GM12865 (cell line): Measurements from ENCODE around the gene ZRANB3.

Source experiments
- DNase-seq: peaks from one replicate; pipeline ENCODE4 v3.0.0; 2010; ENCODE audit warnings: low read depth
- H3K4me3 ChIP-seq: 2 replicates; pipeline ENCODE4 v1.5.1; 2011; ENCODE audit warnings: mild to moderate bottlenecking, low read depth, low read length, control low read depth
- CTCF ChIP-seq: IDR thresholded peaks from 2 replicates; pipeline ENCODE4 v1.5.1; 2011; ENCODE audit warnings: low read length, control low read depth, low read depth, inconsistent platforms; ENCODE audit not compliant: insufficient read depth; ENCODE audit errors: missing control alignments

The ZRANB3 gene

GRCh38 chr2:135187270-135187669 lies 343.7 kb downstream of the ZRANB3 start:
- no peak for DNase-seq
- no peak overlapping the region for H3K4me3 ChIP-seq
- no peak for TF ChIP-seq CTCF

DNA sequence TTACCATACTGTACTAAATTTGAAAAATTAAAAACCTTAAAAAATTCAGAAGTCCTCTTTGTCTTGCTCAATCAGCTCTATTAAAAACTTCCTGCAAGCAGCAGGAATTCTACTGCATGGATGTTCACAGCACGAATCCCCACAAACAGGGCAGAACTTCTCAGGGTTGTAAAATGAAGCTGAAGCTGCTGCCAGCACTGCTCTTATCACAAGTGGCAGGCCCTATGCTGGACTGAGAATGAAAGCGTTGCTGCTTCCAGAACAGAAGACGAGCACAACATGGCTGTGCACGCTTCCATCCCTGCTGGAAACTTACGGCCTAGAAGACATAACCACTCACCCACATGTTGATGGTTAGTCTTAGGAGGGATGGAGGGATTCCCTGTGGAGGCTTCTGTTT lies 345.0 kb downstream of the ZRANB3 start:
- no peak overlapping the region for H3K4me3 ChIP-seq
- TF ChIP-seq CTCF, result no peak
- no peak for DNase-seq

- no peak for DNase-seq
- H3K4me3 ChIP-seq, result no peak overlapping the region
- no peak for TF ChIP-seq CTCF
Observed at GRCh38 chr2:135183822-135184221, 347.2 kb downstream of the ZRANB3 start.

DNA sequence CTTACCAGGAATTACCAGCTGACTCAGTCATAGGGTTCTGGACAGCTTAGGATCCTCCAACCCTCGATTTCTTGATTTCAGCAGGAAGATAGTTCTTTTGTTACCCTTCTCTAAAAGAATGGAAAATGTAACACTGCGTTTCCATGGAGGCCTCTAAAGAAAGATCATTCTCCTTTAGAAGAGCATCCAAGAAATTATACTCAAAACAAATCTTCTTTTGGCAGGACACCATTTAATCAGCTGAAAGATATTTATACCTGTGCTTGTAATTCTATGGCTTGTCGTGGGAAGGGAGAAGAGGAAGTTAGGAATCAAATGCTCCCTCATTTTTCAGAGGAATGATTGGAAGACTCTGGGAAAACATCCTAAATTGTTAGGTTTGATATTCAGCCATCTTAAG lies 348.4 kb downstream of the ZRANB3 start:
- no peak for TF ChIP-seq CTCF

GRCh38 chr2:135182190-135182589 lies 348.8 kb downstream of the ZRANB3 start:
- no peak for DNase-seq
- TF ChIP-seq CTCF, result no peak

More for the DNA sequence above, 348.4 kb downstream of the ZRANB3 start:
- H3K4me3 ChIP-seq, result no peak overlapping the region
- no peak for DNase-seq

DNA sequence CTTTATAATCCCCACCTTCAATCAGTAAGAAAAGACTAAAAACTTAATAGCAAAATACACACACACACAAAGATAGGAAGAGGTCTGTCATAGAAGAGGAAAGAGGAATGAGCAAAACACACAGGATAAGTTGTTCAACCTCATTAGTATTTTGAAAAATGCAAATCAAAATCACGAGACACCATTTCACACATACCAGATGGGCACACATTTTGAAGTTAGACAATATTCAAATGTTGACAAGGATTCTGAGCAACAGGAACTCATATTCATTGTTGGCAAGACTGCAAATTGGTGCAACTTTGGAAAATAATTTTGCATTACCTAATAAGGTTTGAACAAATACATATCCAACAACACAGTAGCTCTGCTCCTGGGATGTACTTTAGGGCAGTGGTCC lies 351.3 kb downstream of the ZRANB3 start:
- no peak overlapping the region for H3K4me3 ChIP-seq
- DNase-seq, result no peak
- no peak for TF ChIP-seq CTCF

More at GRCh38 chr2:135182190-135182589, 348.8 kb downstream of the ZRANB3 start:
- no peak overlapping the region for H3K4me3 ChIP-seq

DNA sequence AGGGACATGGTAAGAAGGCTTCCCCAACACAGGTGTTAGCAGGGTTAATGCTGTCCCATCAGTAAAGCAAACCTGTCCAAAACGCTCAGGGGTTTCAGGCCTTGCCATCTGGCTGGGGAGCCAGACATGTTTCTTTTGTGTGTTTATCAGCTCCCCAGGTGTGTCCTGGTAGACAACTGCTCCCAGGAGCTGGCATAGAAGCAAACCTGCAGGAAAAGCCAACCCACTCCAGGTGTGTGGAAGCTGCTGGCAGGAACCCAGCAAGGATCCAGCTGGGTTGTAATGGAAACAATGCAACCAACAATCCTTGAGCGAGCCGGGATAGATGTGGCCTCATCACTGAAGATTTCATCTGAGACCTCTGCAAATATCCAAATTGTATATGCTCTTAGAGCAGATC lies 355.8 kb downstream of the ZRANB3 start:
- TF ChIP-seq CTCF, result no peak

More for the DNA sequence above, 355.8 kb downstream of the ZRANB3 start:
- H3K4me3 ChIP-seq, result no peak overlapping the region
- DNase-seq, result no peak
